ENCODE measurements around the gene IPO7.
A peak's percentile ranks its signal among the peaks of the same experiment; 100 is the strongest.
"Not testable (repeated sequence)": the region's sequence is repeated elsewhere in the genome, so short reads cannot be mapped to it uniquely, and the experiment has no call there.

The IPO7 gene

GRCh38 chr11:9357041-9357440 is 27.4 kb upstream of the IPO7 start:
- no peak for TF ChIP-seq CTCF (IDR thresholded peaks at IDR 0.05; ENCODE audit: low read depth, low read length)
- no peak overlapping the region for H3K4me3 ChIP-seq (ENCODE audit: low read depth, low read length)
- in situ Hi-C loops (cut with HindIII; ENCODE audit: low sequenced_read_pairs): no loop called here
- DNase-seq (ENCODE audit: low read depth, low spot score): no peak

- in situ Hi-C loops (cut with HindIII; ENCODE audit: low sequenced_read_pairs); H3K4me3 ChIP-seq (ENCODE audit: low read depth, low read length); DNase-seq (ENCODE audit: low read depth, low spot score): not testable (repeated sequence)
Observed at GRCh38 chr11:9360862-9361622, 23.4 kb upstream of the IPO7 start.

DNA sequence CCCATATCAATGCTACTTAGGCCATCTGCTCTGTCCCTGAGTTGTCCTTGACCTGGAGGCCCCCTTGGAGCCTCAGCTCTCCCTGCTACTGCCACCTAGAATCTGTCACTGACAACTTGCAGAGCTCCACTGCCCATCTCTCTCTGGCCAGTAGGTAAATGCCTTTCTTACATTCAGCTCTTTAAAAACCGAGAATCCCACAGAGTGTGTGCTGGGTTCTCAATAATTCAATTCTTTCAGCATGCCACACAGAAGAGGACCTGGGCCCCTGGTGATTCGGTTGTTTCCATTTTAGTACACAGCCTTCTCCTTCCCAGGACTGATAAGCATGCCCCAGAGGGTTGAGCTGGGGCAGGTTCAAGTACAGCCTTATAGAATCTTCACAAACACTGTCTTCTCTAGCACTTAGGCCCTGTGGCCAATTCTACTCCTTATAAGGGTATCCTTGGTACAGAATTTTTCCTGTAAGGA is 22.0 kb upstream of the IPO7 start:
- in situ Hi-C loops (cut with HindIII; ENCODE audit: low sequenced_read_pairs): no loop called here
- peak; percentile 19 for DNase-seq (ENCODE audit: low read depth, low spot score)

DNA sequence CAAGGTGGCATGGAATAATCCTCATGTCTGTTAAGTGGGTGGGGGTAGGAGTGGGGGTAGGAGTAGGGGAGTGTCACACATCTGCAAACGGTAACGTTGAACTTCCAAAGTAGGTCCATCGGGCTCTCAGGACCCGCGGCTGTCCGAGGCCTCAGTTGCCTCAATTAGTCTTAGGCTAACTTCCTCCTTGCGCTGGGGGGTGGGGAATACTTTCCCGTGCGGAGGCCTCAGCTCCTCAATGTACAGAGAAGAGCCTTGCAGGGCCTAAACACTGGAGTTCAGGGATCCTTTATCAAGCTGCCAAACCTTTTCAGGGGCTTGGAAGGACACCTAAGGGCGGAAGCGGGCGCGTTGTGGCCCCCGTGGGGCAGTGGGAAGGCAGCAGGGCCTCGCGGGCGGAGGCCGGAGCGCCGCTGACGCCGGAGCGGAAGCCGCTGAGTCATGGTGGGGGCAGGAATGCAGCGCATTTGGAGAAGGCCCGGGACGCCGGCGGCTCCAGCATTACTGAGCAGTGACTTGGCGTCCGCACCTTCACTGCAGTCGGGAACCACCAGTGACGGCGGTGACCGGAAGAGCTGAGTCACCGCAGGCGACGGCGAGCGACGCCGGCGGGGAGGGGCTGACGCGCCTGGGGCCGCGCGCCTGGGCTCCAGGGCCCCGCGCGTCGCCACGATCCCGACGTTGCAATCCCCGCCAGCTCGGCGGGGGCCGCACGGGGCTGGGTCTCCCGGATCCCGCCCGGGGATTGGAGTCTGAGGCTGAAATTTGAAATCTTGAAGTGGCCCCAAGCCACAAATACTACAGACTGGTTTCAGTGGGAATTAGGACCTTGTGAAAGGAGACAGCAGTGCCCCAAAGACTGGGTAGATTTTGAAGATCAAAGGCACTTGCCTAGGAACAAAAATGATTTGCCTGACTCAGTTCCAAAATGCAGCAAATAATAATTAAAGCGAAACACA is 20.2 kb upstream of the IPO7 start:
- DNase-seq (ENCODE audit: low read depth, low spot score): peak; percentile 98
- in situ Hi-C loops (cut with HindIII; ENCODE audit: low sequenced_read_pairs): no loop called here
- TF ChIP-seq CTCF (IDR thresholded peaks at IDR 0.05; ENCODE audit: low read depth, low read length): no peak
- peak overlapping the region; percentile 23 for H3K4me3 ChIP-seq (ENCODE audit: low read depth, low read length)

More for the DNA sequence above, 22.0 kb upstream of the IPO7 start:
- no peak for TF ChIP-seq CTCF (IDR thresholded peaks at IDR 0.05; ENCODE audit: low read depth, low read length)
- no peak overlapping the region for H3K4me3 ChIP-seq (ENCODE audit: low read depth, low read length)

GRCh38 chr11:9367551-9367950 is 16.9 kb upstream of the IPO7 start:
- no peak overlapping the region for H3K4me3 ChIP-seq (ENCODE audit: low read depth, low read length)
- no peak for DNase-seq (ENCODE audit: low read depth, low spot score)
- in situ Hi-C loops (cut with HindIII; ENCODE audit: low sequenced_read_pairs): no loop called here
- TF ChIP-seq CTCF (IDR thresholded peaks at IDR 0.05; ENCODE audit: low read depth, low read length): no peak

DNA sequence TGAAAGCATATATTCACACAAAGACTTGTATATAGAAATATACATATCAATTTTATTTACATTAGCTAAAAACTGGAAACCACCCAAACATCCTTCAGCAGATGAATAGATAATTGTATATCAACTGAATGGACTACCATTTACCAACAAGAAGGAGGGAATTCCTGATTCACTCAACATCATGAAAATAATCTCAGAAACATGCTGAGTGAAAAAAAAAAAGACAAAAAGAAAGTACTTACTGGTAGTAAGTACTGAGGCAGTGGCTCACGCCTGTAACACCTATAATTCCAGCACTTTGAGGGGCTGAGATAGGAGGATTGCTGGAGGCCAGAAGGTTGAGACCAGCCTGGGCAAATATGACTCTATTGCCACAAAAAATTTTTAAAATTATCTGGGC is 7.4 kb upstream of the IPO7 start:
- in situ Hi-C loops (cut with HindIII; ENCODE audit: low sequenced_read_pairs): no loop called here
- DNase-seq (ENCODE audit: low read depth, low spot score): no peak

More for the DNA sequence above, 7.4 kb upstream of the IPO7 start:
- H3K4me3 ChIP-seq (ENCODE audit: low read depth, low read length): no peak overlapping the region
- TF ChIP-seq CTCF (IDR thresholded peaks at IDR 0.05; ENCODE audit: low read depth, low read length): no peak

All from astrocyte of the spinal cord (primary cell).